MCF 10A (cell line): ENCODE results near the gene TMEM259. TPM values are rescaled to one million over a fixed set of nuclear protein-coding genes. Genes with fewer than 3 reads are reported as not detected.
A peak's percentile ranks its signal among the peaks of the same experiment; 100 is the strongest.

Experiments
- BruUV-seq: library from RNA; stranded (reverse); fragments of 400-500 nt; replicated peaks from 2 replicates; lab custom pipeline; 2021; lab: Mats Ljungman, UMichigan
- CTCF ChIA-PET: fragments of 300-600 bp; sonication (Branson Sonifier 250); formaldehyde crosslinking; extraction: SDS; loops from one replicate; lab custom pipeline; 2021; ENCODE audit warnings: antibody characterized with exemption, inconsistent platforms; lab: Yijun Ruan, JAX
- POLR2A ChIA-PET: fragments of 300-600, 350-650 bp; sonication (Branson Sonifier 250); formaldehyde crosslinking; extraction: SDS; loops from one replicate; lab custom pipeline; 2020; ENCODE audit warnings: antibody characterized with exemption, inconsistent platforms; lab: Yijun Ruan, JAX
- DNase-seq: peaks from one replicate; pipeline ENCODE4 v3.0.0-alpha.2; 2018; ENCODE audit not compliant: unreplicated experiment
- H3K27ac Mint-ChIP-seq: one replicate; pipeline ENCODE4 v1.8.0; 2022; ENCODE audit warnings: mild to moderate bottlenecking, low read depth, mixed read lengths; ENCODE audit not compliant: unreplicated experiment
- H3K27me3 Mint-ChIP-seq: one replicate; pipeline ENCODE4 v1.8.0; 2022; ENCODE audit warnings: mixed read lengths; ENCODE audit not compliant: insufficient read depth, unreplicated experiment
- H3K36me3 Mint-ChIP-seq: one replicate; pipeline ENCODE4 v1.8.0; 2022; ENCODE audit warnings: mild to moderate bottlenecking, moderate library complexity, mixed read lengths; ENCODE audit not compliant: insufficient read depth, unreplicated experiment
- H3K4me1 Mint-ChIP-seq: one replicate; pipeline ENCODE4 v1.8.0; 2022; ENCODE audit warnings: mixed read lengths; ENCODE audit not compliant: insufficient read depth, unreplicated experiment
- H3K4me3 Mint-ChIP-seq: one replicate; pipeline ENCODE4 v1.8.0; 2022; ENCODE audit warnings: mild to moderate bottlenecking, moderate library complexity, mixed read lengths; ENCODE audit not compliant: unreplicated experiment
- H3K9me3 Mint-ChIP-seq: one replicate; pipeline ENCODE4 v1.8.0; 2022; ENCODE audit warnings: mixed read lengths; ENCODE audit not compliant: unreplicated experiment
- CTCF ChIP-seq: fragments of 200-600 bp; IDR thresholded peaks from one replicate; pipeline ENCODE4 v1.8.0; 2022; ENCODE audit warnings: antibody characterized with exemption, mild to moderate bottlenecking; ENCODE audit not compliant: unreplicated experiment
- intact Hi-C: fragments of 100-400 bp; cut with micrococcal nuclease; formaldehyde crosslinking; loops from 2 replicates; pipeline ENCODE4 v1.14.1; 2022
- total RNA-seq: library from RNA; stranded (reverse); gene quantifications from 2 replicates; pipeline ENCODE4 v1.2.3, GENCODE V29; 2022

The TMEM259 gene
- total RNA-seq, 1 experiment from 2014 or later, result 130 TPM

GRCh38 chr19:989381-990081 is 31.4 kb downstream of the TMEM259 start:
- TF ChIP-seq CTCF, result peak; percentile 21
- DNase-seq, result no peak
- POLR2A ChIA-PET, result no interaction called here
- intact Hi-C loops, result loop anchor here (10.0 kb wide), 1 partner anchor 135 kb away; the partner anchor contains the start of genes CFD and ELANE
- Mint-ChIP-seq H3K4me3 (no peak overlapping the region), H3K27me3 (no peaks in the 10 kb centered on the region), H3K4me1 (peaks cover 11% of the 10 kb centered on the region), H3K9me3 (no peaks in the 10 kb centered on the region), H3K36me3 (peaks cover 45% of the 10 kb centered on the region), H3K27ac (no peak overlapping the region)
- CTCF ChIA-PET, result interaction anchor here (0.6 kb wide), 1 partner anchor 31 kb away, joined by 3 read pairs; no protein-coding TSS in a partner anchor
- no TSS peak for BruUV-seq

GRCh38 chr19:988510-988909 is 32.4 kb downstream of the TMEM259 start:
- intact Hi-C loops, result loop anchor here (10.0 kb wide), 1 partner anchor 134 kb away; the partner anchor contains the start of genes CFD and ELANE
- no peak overlapping the region for H3K27ac Mint-ChIP-seq
- no peak overlapping the region for H3K4me3 Mint-ChIP-seq
- H3K36me3 Mint-ChIP-seq, result peaks cover 48% of the 10 kb centered on the region
- H3K9me3 Mint-ChIP-seq, result no peaks in the 10 kb centered on the region
- no TSS peak for BruUV-seq
- no peak for TF ChIP-seq CTCF
- no peak for DNase-seq
- ChIA-PET POLR2A (interaction anchor here (0.6 to 0.9 kb wide), 4 partner anchors 10 to 75 kb away, joined by 3 read pairs; partner anchors contain the start of gene R3HDM4), CTCF (no interaction called here)
- H3K27me3 Mint-ChIP-seq, result no peaks in the 10 kb centered on the region
- H3K4me1 Mint-ChIP-seq, result peaks cover 11% of the 10 kb centered on the region

- TF ChIP-seq CTCF, result no peak
- intact Hi-C loops, result loop anchor here (10.0 kb wide), 1 partner anchor 133 kb away; the partner anchor contains the start of genes CFD and ELANE
- DNase-seq, result no peak
- Mint-ChIP-seq H3K27ac (no peak overlapping the region), H3K4me1 (peaks cover 11% of the 10 kb centered on the region), H3K27me3 (no peaks in the 10 kb centered on the region), H3K36me3 (peaks cover 44% of the 10 kb centered on the region), H3K9me3 (no peaks in the 10 kb centered on the region), H3K4me3 (no peak overlapping the region)
- POLR2A ChIA-PET, result interaction anchor here (0.6 to 0.9 kb wide), 3 partner anchors 10 to 63 kb away, joined by 3 read pairs; no protein-coding TSS in a partner anchor
- CTCF ChIA-PET, result interaction anchor here (0.9 kb wide), 1 partner anchor 11 kb away, joined by 3 read pairs; no protein-coding TSS in a partner anchor
- BruUV-seq, result no TSS peak
These were observed 32.8 kb downstream of the TMEM259 start for GRCh38 chr19:988081-988480.

GRCh38 chr19:986083-986482 is 34.8 kb downstream of the TMEM259 start:
- H3K27me3 Mint-ChIP-seq, result no peaks in the 10 kb centered on the region
- H3K27ac Mint-ChIP-seq, result no peak overlapping the region
- H3K4me3 Mint-ChIP-seq, result no peak overlapping the region
- peaks cover 41% of the 10 kb centered on the region for H3K36me3 Mint-ChIP-seq
- TF ChIP-seq CTCF, result no peak
- DNase-seq, result no peak
- H3K4me1 Mint-ChIP-seq, result peaks cover 11% of the 10 kb centered on the region
- ChIA-PET CTCF (interaction anchor here (5.6 kb wide), 1 partner anchor 63 kb away, joined by 83 read pairs; no protein-coding TSS in a partner anchor), POLR2A (interaction anchor here (0.6 to 2.8 kb wide), 3 partner anchors 11 to 131 kb away, joined by 3 to 32 read pairs (median 4); no protein-coding TSS in a partner anchor)
- no peaks in the 10 kb centered on the region for H3K9me3 Mint-ChIP-seq
- intact Hi-C loops, result loop anchor here (10.0 kb wide), 1 partner anchor 131 kb away; the partner anchor contains the start of genes CFD and ELANE
- BruUV-seq, result no TSS peak
